ENCODE results near the gene FDX2.
"Not testable (repeated sequence)": the region's sequence is repeated elsewhere in the genome, so short reads cannot be mapped to it uniquely, and the experiment has no call there.

GRCh38 chr19:10336725-10337124 lies 20.9 kb upstream of the FDX2 start:
- not testable (repeated sequence) for TF ChIP-seq CTCF (conservative IDR thresholded peaks at IDR 0.05; ENCODE audit: low read depth, low read length); EZH2phosphoT487 (IDR thresholded peaks at IDR 0.05; ENCODE audit: borderline replicate concordance, low read length); EZH2 (IDR thresholded peaks at IDR 0.05; ENCODE audit: low read length, unreplicated experiment)
